Eye (tissue), 1 donor: ENCODE measurements around the gene AMDHD1.
A peak's percentile ranks its signal among the peaks of the same experiment; 100 is the strongest.
"Not testable (repeated sequence)": the region's sequence is repeated elsewhere in the genome, so short reads cannot be mapped to it uniquely, and the experiment has no call there.

Experiments
- DNase-seq: peaks from one replicate; pipeline ENCODE4 v3.0.0-alpha.2; 2015

The AMDHD1 gene

DNA sequence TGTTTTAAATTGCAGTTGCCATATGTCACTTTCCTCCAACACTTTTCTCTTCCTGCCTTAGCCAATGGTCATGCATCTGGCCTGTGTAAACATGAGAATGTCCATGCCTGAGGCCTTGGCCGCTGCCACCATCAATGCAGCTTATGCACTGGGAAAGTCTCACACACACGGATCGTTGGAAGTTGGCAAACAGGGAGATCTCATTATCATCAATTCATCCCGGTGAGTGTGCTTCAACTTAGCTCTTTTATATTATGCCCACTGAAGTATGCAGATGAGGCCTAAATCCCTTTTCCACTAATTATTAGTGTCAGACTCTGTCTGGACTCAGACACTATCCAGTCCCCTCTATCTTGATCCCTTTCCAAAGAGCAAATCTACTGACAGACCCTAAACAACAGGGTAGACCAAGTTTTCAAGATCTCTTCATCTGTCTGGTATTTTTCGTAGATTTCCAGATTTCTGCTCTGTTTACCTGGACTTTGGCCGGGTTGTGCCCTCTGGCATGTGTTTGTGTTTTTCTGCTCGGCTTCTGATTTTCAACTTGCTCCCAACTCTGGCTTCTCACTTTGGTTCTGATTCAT, 23.2 kb downstream of the AMDHD1 start:
- no peak for DNase-seq

DNA sequence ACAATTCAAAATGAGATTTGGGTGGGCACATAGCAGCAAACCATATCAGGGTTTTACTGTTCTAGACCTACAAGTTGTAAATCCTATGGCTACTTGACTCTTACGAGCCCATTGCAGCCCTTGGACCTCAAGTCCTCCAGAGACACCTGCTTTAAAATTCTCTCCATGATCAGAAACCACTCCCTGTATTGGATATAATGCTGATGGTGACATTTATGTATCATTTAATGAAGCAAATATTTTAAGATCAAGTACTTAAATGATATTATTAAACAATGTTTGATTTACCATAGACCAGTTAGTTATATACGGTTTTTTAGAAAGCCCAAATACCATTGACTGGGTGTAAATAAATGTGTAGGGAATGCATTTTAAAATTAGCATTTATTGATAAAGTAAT, 24.2 kb downstream of the AMDHD1 start:
- no peak for DNase-seq

GRCh38 chr12:95969116-95969515, 26.0 kb downstream of the AMDHD1 start:
- not testable (repeated sequence) for DNase-seq

DNA sequence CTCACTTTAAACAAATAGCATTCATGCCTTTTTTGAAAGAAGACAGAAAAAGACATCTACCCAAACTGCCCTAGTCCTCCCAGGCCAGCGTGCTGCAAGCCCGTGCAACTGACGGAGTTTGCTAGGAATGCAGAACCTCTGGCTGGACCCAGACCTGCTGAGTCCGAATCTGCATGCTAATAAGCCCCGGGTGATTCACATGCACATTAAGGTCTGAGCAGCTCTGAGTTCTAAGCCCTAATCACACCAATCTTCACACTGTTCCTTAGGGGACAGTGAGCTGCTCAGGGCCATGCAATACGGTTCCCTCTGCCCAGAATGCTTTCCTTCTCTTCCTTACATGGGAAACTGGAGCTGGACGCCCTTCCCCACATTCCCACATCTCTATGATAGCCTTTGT, 27.8 kb downstream of the AMDHD1 start:
- no peak for DNase-seq

DNA sequence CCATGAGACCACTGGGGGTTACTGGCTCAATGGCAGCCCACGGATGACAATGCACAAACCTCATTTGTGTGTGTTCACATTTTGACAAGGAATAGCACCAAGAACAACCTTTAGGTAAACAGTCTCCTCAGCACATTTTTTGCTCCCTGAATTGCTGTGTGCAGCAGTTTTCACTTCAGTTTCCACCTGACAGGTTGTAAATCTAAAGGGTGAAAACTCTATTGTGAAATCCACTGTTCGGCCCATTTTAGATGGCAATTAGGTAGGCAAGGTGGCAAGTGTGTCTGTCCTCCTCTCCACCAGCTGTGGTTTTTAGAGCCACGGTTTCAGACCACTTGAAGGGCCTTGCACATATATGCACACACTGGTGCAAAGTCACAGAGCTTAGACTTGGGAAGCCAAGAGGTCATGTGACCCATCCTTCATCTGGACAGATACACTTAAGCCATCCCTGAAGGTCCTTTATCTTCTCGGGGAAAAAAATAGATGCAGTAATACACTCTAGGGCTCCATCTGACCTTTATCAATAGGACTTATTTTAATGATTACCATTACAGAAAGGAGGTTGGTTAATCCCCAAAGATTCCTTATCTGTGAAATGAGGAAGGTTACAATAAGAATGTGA, 29.8 kb downstream of the AMDHD1 start:
- no peak for DNase-seq

GRCh38 chr12:95974358-95974757, 31.2 kb downstream of the AMDHD1 start:
- no peak for DNase-seq

DNA sequence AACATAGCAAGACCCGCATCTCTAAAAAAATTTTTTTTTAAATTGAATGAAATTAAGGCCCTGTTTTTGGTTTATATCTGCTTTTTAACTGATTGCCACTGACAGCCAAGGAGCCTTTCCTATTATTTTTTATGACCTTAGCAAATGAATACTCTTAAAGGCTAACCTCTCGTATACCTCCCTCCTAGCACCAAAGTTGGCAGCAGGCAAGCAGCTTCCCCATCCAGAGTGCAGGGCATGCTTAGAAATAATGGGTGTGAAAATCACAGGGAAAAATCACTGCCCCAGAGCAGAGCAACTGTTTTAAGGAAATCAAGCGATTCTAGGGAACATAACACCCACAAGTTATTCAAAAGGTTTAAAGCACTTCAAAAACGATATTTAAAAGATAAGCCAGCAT, 32.4 kb downstream of the AMDHD1 start:
- no peak for DNase-seq

DNA sequence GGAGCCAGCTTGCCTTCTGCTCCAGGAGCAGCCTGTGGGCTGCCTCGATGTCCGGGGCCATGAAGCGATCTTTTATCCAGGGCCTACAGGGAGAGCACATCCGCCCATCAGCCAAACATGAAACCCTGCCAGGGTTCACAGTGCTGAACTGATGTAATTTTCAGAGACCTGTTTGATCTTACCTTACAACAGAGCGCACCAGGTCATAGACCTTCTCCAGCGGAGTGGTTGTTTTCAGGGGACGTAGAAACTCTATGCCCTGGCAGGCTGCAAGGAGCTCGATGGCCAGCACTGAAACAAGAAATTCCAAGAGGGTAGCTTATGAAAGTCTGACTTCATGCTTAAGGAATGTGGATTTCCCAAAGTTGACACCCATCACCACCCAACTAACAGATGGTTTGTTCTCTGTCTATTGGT, 33.3 kb downstream of the AMDHD1 start:
- no peak for DNase-seq

DNA sequence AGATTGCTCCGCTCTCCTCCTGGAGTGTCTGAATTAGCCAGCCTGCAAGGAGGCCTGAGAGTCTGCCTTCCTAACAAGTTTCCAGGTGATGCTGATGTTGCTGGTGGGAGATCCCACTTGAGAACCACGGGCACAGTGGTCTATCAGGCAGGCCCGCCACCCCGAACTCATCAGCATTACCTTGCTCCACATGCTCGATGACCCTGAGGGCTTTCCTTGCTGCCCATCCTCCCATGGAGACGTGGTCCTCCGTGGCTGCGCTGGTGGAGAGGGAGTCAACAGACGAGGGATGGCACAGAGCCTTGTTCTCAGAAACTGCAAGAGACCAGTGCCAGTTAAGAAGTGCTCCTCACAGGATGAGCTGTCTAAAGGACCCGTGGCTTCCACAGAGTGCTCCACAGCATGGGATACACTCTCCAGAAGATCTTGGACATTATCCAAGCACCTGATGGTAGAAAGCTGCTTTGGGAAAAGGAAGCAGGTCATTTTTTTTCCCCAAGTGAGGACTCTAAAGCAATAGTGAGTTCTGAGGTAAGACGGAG, 34.7 kb downstream of the AMDHD1 start:
- no peak for DNase-seq

GRCh38 chr12:95978351-95978750, 35.2 kb downstream of the AMDHD1 start:
- DNase-seq = no peak

DNA sequence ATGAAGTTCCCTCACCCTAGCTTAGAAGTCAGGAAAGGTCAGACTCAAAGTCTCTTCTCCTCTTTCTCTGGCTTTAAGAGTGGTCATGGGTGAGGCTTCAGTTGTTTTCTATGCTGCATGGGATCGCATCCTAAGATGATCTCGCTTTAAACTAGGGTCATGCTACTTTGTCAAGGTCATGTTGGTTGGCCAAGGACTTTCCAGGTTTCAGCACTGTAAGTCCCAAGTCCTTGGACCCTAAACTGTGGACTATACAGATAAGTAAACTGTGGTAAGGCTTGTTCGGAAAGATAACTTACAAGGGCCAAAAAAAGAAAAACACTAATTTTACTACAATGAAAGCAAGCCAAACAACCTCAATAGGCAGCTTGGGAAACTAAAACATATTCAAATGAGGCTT, 35.6 kb downstream of the AMDHD1 start:
- DNase-seq = no peak

GRCh38 chr12:95980437-95980836, 37.3 kb downstream of the AMDHD1 start:
- DNase-seq = no peak

GRCh38 chr12:95982602-95983001, 39.5 kb downstream of the AMDHD1 start:
- DNase-seq = no peak

- no peak for DNase-seq
Measured at GRCh38 chr12:95984682-95985081, 41.6 kb downstream of the AMDHD1 start.

- no peak for DNase-seq
Measured at GRCh38 chr12:95986635-95987570, 43.8 kb downstream of the AMDHD1 start.

GRCh38 chr12:95988506-95989275, 45.6 kb downstream of the AMDHD1 start:
- DNase-seq = peak; percentile 35

DNA sequence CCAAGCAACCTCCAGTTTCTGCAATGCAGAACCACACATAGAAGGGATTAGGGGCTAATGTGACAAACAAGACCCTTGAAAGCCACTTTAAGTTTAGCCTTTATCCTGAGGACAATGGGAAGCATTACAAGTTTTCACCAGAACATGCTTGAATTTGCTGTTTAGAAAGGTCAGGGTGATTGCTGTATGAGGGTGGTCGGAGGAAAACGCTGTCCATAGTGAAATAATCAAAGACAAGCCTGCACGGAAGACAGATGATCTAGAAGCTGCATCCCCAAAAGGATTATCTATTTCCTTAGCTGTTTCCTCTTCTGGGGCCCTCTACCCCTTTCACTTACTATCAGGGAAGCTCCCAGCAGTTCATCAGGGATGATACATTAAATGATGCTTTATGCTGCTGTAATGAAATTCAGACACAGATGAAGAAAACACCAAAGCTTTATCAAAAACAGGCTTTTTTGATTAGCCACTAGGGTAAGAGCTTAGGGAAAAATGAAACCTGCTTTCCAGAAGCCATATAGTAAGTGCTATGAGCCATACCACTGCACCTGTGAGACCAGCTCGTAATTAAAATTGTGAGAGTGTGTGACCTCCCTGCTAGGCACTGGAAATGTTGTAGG, 46.5 kb downstream of the AMDHD1 start:
- no peak for DNase-seq

GRCh38 chr12:95990136-95990535, 47.0 kb downstream of the AMDHD1 start:
- DNase-seq = no peak

DNA sequence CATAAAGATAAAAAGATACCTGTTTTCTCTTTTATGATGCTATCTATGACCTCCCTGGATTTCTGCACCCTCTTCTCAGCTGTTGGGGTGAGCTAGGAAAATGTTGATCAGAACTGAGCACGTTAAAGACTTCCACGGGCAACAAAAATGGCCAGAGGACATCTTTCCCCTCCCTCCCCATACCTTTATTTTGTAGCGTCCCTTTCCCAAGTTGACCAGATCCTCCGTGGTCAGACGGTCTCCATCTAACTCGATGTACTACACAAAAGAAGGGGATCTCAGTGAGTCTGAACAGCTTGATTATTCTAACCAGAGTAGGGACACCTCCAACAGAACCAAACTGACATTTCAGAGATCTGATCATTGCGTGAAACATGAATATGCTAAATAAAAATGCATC, 50.8 kb downstream of the AMDHD1 start:
- DNase-seq = no peak

GRCh38 chr12:95994476-95994875, 51.3 kb downstream of the AMDHD1 start:
- DNase-seq = no peak

- DNase-seq = no peak
Measured at GRCh38 chr12:95995238-95996031, 52.3 kb downstream of the AMDHD1 start.
